GM18498 (cell line): ENCODE results near the gene CELA1.
"Not testable (repeated sequence)": the region's sequence is repeated elsewhere in the genome, so short reads cannot be mapped to it uniquely, and the experiment has no call there.

Source experiments
- ATAC-seq: cut with Tn5 transposase; IDR thresholded peaks from one replicate; pipeline ENCODE4 v1.9.1; 2021; ENCODE audit warnings: mild to moderate bottlenecking, moderate library complexity; ENCODE audit not compliant: unreplicated experiment

CELA1 gene

DNA sequence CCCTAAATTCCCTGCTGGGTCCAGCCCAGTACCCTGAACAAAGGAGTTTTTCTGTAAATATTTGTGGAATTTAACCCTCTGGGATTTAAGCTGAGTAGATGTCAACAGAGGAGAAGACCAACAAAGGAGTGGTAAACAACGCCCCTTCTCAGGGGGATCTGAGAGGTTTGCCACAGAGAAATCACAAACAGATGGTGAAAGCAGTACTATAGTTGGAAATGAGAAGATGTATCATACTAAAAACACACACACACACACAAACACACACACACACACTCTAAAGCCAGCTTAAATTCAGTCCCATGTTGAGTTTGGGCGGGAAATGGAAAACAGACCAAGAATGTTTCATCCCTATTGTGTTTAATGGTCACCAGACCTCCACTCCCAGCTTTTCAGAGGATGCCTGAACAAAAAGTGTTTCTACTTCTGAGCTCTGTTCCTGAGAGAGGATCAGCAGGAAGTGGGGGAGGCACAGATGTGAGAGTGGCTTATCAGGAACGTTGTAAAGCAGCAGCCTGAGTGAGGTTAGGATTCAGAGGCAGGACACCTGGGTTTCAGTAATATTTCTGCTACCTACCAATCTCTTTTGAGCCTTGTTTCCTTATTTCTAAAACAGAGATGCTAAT is 25.7 kb downstream of the CELA1 start:
- no peak for ATAC-seq

DNA sequence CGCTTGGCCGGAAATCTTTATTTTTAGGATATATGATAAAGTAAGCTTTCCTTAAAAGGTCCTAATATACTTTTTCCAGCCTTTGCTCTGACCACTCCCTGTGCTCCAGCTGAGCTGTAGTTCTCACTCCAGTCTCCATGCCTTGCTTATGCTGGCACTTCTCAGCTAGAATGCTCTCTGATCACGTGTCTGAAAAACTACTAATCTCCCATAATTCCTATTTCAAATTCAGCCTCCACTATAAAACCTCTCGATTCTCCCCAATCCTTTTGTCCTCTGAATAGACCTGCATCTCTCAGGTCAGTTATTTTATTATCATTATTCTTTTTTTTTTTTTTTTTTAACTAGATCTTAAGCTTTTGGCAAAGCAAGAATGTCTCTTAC is 26.2 kb downstream of the CELA1 start:
- no peak for ATAC-seq

DNA sequence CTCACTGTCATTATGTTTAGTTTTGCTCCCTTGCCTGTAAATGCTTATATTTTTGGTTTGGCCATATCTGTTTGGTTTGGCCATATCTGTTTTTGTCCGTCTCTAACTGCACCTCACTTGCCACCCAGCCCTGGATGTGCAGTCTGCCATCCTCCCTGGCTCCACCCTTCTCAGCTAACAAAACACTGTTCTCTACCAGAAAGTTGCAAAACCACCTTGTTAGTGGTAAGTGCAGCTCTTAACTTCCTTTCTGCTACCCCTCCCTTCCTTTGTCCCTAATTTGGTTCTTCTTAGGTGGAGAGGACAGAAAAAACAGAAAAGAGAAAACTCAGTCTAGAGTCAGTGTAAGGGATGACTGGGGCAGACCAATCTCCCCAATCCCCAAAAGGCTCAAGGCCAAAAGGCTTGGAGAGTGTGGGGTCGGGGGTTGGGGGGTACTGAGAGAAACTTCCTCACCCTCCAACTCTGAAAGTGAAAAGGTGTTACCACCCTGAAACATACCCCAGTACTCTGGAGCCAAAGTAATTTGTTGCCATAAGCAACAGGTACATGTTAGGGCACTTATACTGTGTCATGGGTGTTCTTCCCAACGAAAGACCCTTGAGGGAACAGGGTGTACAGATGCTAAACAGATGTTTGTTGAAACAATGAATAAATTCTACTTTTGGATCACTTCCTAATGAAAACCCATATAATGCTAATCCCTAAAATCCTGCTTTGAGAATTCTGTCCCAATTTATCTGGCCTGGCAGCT is 27.5 kb downstream of the CELA1 start:
- ATAC-seq = no peak

DNA sequence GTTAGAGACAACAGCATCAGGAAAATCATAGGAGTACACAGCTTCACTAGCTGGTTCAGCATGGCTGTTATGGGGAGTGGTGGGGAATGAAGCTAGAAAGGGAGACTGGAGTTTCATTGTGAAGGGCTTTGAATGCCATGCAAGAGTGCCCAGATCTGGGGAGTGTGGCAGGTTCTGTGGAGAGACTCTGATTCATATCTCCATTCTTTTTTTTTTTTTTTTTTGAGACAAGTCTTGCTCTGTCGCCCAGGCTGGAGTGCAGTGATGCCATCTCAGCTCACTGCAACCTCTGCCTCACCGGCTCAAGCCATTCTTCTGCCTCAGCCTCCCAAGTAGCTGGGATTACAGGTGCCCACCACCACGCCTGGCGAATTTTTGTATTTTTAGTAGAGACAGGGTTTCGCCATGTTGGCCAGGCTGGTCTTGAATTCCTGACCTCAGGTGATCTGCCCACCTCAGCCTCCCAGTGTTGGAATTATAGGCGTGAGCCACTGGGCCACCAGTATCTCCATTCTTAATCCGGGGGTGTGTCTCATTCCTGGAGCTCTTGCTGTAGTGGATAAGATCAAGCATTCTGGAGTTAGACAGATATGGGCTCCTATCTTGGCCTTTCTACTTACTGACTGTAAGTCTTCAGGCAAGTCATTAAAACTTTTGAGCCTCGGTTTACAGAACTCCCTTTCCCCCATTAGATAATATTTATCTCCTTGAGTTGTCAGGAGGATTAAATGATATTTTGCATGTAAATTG is 28.2 kb downstream of the CELA1 start:
- not testable (repeated sequence) for ATAC-seq

DNA sequence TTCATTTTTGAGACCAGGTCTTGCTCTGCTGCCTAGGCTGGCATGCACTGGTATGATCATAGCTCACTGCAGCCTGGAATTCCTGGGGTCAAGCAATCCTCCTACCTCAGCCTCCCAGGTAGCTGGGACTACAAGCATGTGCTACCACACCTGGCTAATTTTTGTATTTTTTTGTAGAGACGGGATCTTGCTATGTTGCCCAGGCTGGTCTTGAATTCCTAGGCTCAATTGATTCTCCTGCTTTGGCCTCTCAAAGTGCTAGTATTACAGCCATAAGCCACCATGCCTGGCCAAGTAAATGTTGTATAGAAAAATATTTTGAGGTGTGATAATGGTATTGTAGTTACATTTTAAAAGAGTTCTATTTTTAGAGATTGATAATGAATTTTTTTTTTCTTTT is 35.1 kb downstream of the CELA1 start:
- no peak for ATAC-seq

DNA sequence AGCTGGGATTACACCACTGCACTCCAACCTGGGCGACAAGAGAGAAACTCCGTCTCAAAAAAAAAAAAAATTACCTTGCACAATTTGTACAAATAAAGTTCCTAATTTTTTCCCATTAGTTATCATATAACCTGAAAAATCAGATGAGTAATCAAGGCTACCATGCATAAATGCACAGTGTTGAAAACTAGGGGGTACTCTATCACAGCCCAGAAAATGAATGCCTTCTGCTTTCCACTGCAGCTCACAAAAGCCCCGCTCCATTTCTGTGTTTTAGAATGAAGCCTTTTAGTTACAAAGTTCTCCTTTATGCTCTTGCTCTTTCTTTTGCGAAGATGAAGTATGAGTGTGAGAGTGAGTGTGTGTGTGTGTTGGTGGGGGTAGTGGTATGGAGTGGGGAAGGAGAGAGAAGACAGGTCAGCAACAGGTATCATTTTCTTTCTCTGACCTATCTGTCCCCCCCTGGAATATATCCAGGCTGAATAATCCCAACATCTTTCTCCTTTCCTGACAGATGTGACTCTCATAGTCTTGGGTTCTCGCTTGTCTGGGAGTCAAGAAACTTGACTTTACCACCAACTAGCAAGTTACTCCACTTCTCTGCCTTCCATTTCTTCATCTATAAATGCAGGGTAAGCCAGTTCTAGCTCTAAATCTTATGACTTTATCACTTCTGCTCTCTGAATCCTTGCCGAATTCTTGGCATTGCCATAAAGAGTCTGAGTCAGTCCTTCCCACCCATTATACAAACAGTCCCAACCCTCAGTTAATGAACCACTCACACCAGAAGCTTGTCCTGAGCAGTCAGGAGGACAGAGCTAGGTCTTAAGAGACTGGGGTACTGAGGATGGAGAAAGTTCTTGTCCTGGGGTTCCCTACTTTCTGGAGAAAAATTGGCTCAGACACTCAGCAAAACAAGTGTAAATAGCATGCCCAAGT is 38.6 kb downstream of the CELA1 start:
- ATAC-seq = no peak

DNA sequence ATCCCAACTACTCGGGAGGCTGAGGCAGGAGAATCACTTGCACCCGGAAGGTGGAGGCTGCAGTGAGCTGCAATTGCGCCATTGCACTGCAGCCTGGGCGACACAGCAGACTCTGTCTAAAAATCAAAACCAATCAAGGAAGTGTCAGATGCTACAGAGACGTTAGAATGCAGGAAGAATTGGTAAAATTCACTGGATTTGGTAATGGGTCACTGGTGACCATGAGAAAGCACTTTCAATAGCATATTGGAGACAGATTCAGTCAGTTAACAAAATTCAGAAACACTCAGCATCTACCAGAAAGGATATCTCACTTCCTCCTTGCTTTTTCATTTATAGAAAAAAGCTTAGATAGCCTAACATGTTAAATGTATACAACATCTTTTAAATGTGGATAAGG is 40.0 kb downstream of the CELA1 start:
- no peak for ATAC-seq

DNA sequence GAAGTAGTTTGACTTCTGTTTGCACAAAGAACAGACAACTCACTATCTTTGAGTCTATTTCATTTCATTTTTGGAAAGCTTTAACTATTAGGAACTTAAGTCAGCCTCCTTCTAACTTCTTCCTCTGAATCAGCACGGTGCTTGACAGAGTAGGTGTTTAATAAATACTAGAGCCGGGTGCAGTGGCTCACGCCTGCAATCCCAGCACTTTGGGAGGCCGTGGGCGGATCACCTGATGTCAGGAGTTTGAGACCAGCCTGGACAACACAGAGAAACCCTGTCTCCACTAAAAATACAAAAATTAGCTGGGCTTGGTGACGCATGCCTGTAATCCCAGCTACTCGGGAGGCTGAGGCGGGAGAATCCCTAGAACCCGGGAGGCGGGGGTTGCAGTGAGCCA is 45.7 kb downstream of the CELA1 start:
- ATAC-seq = not testable (repeated sequence)

DNA sequence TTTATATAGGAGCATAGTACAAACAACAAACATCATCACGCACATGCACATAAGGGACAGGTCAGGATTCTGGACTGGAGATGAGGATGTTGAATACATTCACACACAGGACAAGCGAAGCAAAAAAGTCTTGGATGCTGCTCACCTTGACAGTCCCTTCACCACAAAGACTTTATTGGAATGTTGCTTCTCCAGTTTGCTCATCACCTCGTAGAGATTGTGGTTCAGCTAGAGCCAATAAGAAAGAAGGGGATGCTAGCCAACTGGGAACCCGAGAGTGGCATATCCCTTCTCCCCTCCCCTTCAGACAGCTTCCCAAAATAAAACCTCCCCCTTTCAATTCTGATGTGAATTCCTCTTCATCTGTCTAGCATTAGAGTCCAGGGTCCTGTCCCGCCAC is 50.8 kb downstream of the CELA1 start:
- no peak for ATAC-seq

DNA sequence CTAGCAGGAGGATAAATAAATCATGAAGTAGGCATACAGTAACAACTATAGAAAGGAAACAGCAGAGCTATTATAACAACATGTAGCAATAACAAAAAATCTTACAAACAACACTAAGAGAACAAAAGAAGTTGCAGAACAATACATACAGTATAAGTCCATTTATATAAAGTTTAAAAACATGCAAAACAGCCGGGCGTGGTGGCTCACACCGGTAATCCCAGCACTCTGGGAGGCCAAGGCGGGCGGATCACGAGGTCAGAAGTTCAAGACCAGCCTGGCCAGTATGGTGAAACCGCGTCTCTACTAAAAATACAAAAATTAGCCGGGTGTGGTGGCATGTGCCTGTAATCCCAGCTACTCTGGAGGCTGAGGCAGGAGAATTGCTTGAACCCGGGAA is 52.4 kb downstream of the CELA1 start:
- not testable (repeated sequence) for ATAC-seq

DNA sequence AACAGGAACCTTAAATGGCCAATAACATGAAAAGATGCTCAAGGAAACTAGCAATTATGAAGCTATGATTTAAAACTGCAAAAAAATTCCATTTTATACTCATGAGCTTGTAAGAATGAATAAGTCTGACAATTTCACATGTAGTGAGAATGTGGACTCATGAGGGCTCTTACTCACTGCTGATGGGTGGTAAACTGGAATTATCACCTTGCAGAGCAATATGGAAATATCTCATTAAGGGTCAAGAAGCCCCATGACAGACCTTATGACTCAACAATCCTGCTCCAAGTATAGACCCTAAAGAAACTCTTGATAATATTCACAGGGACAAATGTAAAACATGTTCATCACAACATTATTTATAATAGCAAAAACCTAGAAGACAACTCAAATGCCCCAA is 52.8 kb downstream of the CELA1 start:
- ATAC-seq = no peak

DNA sequence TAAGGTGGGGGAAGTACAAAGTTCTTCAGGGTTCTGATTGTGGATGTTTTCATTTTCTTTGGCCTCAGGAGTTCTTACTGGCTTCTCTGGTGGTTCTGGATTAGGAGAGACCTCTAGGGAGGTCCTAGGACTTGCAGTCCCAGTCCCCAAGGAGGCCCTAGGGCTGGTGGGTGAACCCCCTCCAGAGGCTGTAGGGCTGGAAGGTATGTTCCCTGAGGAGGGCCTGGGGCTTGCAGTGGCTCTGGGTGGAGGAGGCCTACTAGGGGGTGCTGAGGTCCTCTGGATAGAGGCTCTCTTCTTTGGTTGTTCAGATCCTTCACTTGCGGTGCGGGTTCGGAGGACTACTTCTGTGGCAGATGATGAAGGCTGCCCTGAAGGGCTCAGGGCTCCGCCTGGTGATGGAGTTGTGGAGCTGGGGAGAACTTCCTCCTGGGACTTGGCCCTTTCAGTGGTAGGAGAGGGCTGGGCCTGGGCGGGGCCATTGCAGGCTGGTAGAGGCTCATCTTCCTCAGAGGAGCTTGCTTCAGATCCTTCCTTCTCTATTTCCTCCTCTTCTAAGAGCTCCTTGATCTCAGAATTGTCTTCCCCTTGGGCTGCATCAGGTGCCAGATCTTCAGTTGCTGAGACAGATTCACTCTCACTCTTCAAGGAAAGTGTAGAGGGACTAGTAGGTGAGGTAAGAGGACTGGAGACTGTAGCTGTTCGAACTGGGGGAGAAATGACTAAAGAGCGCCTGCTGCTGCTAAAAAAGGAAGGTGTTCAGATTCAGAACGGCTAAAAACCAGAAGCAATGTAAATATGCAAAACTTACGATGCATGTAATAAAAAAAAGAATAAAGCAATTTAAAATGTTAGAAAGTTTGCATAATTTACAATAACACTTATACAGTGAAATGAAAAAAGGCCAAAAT is 54.6 kb downstream of the CELA1 start:
- ATAC-seq = not testable (repeated sequence)

DNA sequence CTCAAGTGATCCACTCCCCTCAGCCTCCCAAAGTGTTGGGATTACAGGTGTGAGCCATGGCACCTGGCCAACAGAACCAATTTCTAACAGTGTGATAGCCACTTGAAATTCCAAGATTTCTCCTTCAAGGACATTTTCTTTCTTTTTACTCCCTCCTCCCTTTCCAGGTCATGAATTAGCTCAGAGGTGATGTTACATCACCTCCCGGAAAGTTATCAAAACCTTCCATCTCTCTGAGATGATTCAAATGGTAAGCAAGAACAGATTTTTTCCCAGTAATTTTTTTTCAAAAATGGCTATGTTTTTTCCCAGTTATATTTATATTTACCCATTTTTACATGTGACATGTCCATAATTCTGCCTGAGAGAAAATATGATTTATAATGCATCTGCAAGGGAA is 60.6 kb downstream of the CELA1 start:
- ATAC-seq = no peak

DNA sequence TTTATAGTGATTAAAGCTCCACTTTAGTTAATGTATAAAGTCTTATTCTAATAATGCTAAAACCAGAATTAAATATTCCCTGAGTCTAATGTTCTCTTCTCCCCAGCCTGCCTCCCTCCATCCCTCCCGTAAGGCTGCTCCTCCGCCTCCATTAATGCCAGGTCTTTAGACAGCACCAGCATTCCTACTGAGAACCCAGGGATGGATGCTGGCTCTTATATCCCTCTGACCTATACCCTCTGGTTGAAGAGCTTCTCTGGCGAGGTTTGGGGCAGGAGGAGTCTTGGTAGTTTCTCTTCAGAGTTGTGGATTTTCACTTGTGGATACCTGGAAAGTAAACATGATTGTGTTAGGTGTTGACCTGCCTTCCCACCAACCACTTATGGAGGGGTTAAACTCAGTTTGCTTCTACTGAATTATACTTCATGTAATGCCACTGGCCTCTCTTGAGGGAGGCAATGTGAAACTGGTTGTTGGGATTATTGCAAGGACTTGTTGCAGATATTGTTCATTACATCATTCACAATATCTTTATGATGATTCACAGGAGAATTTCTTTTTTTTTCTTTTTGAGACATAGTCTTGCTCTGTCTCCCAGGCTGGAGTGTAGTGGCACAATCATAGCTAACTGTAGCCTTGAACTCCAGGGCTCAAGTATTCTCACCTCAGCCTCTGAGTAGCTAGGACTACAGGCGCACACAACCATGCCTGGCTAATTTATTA is 65.1 kb downstream of the CELA1 start:
- ATAC-seq = no peak
